RWPE1 (cell line): ENCODE data around the gene YARS1.
"Not testable (repeated sequence)": the region's sequence is repeated elsewhere in the genome, so short reads cannot be mapped to it uniquely, and the experiment has no call there.

Experiments used
- CTCF ChIA-PET: fragments of 350-600 bp; sonication (Branson Sonifier 250); formaldehyde crosslinking; extraction: SDS; loops from one replicate; lab custom pipeline; 2021; lab: Yijun Ruan, JAX
- POLR2A ChIA-PET: fragments of 400-600 bp; formaldehyde crosslinking; extraction: SDS; loops from one replicate; lab custom pipeline; 2020; ENCODE audit warnings: antibody characterized with exemption; ENCODE audit not compliant: low non-redundant PET; lab: Yijun Ruan, JAX
- DNase-seq: peaks from one replicate; pipeline ENCODE4 v3.0.0; 2012; ENCODE audit warnings: low spot score
- H3K27ac ChIP-seq: fragments of 450-650 bp; 2 replicates; pipeline ENCODE4 v1.5.1; 2017
- CTCF ChIP-seq: fragments of 450-650 bp; conservative IDR thresholded peaks from 2 replicates; pipeline ENCODE4 v1.5.1; 2017; ENCODE audit warnings: low read depth, mild to moderate bottlenecking

The YARS1 gene

GRCh38 chr1:32797456-32797855 is 19.7 kb downstream of the YARS1 start:
- no peak for DNase-seq
- ChIA-PET POLR2A (no interaction called here), CTCF (interaction anchor here (0.5 kb wide), 1 partner anchor 556 kb away, joined by 3 read pairs; no protein-coding TSS in a partner anchor)
- H3K27ac ChIP-seq = peak overlapping the region; percentile 44
- no peak for TF ChIP-seq CTCF

GRCh38 chr1:32795763-32796162 is 21.4 kb downstream of the YARS1 start:
- peak overlapping the region; percentile 70 for H3K27ac ChIP-seq
- POLR2A ChIA-PET, DNase-seq, CTCF ChIA-PET: not testable (repeated sequence)

- peak overlapping the region; percentile 60 for H3K27ac ChIP-seq
Observed at GRCh38 chr1:32791881-32792280, 25.3 kb downstream of the YARS1 start.

GRCh38 chr1:32789356-32789755 is 27.8 kb downstream of the YARS1 start:
- POLR2A ChIA-PET = not testable (repeated sequence)
- CTCF ChIA-PET = interaction anchor here (0.6 to 0.9 kb wide), 2 partner anchors 39 to 73 kb away, joined by 4 to 8 read pairs; no protein-coding TSS in a partner anchor
- DNase-seq = peak; percentile 84
- H3K27ac ChIP-seq = peak overlapping the region; percentile 78

More at GRCh38 chr1:32791881-32792280, 25.3 kb downstream of the YARS1 start:
- ChIA-PET POLR2A (no interaction called here), CTCF (interaction anchor here (0.6 kb wide), 2 partner anchors 19 to 391 kb away, joined by 3 read pairs; no protein-coding TSS in a partner anchor)
- no peak for TF ChIP-seq CTCF
- no peak for DNase-seq

- ChIA-PET CTCF (interaction anchor here (1.9 kb wide), 1 partner anchor 75 kb away, joined by 10 read pairs; no protein-coding TSS in a partner anchor), POLR2A (no interaction called here)
- DNase-seq = no peak
- peak overlapping the region; percentile 57 for H3K27ac ChIP-seq
- no peak for TF ChIP-seq CTCF
Observed at GRCh38 chr1:32786856-32787255, 30.3 kb downstream of the YARS1 start.

GRCh38 chr1:32784817-32785216 is 32.3 kb downstream of the YARS1 start:
- ChIA-PET POLR2A (no interaction called here), CTCF (no interaction called here)

GRCh38 chr1:32783851-32784250 is 33.3 kb downstream of the YARS1 start:
- CTCF ChIA-PET = interaction anchor here (1.8 kb wide), 1 partner anchor 72 kb away, joined by 10 read pairs; no protein-coding TSS in a partner anchor
- POLR2A ChIA-PET = no interaction called here
- no peak for DNase-seq
- no peak for TF ChIP-seq CTCF
- H3K27ac ChIP-seq = no peak overlapping the region

More at GRCh38 chr1:32784817-32785216, 32.3 kb downstream of the YARS1 start:
- no peak overlapping the region for H3K27ac ChIP-seq
- TF ChIP-seq CTCF = no peak
- DNase-seq = no peak

GRCh38 chr1:32782086-32782485 is 35.1 kb downstream of the YARS1 start:
- CTCF ChIA-PET = no interaction called here
- DNase-seq = no peak
- H3K27ac ChIP-seq = no peak overlapping the region
- no peak for TF ChIP-seq CTCF
- POLR2A ChIA-PET = interaction anchor here (0.7 kb wide), 2 partner anchors 122 to 387 kb away, joined by 5 to 10 read pairs; no protein-coding TSS in a partner anchor
